HPDE6-E6E7 (cell line): ENCODE data around the gene IL36A.

Experiments used
- DNase-seq: peaks from one replicate; pipeline ENCODE4 v3.0.0; 2011; ENCODE audit warnings: missing footprints; ENCODE audit errors: extremely low spot score

Gene IL36A, protein sequence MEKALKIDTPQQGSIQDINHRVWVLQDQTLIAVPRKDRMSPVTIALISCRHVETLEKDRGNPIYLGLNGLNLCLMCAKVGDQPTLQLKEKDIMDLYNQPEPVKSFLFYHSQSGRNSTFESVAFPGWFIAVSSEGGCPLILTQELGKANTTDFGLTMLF

DNA sequence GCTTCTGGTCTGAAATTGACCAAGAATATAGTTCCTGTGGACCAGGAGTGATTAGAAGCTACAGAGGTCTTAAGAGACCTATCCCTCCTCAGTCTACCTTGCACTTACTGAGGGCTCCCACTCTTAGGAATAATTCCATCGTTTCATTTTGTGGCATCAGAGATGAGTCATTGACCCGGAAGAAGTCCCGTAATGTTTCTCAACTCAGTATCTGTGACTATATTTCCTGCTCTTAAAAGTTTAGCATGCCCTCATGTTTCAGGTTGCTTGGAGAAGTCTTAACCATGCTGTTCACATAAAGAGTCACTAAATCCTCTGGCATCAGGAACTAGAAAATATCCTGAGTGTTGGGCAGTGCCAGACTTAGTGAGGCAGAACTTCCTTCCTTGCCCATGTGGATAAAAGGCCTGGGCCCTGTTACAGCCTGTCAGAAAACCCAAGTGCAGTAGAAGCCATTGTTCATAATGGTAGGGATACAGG, at the start of gene IL36A:
Gene IL36A, plus strand, starts transcription at position 430 of the 480 bp plus-strand sequence. CDS start 413 bp downstream, outside the sequence.
- no peak for DNase-seq

DNA sequence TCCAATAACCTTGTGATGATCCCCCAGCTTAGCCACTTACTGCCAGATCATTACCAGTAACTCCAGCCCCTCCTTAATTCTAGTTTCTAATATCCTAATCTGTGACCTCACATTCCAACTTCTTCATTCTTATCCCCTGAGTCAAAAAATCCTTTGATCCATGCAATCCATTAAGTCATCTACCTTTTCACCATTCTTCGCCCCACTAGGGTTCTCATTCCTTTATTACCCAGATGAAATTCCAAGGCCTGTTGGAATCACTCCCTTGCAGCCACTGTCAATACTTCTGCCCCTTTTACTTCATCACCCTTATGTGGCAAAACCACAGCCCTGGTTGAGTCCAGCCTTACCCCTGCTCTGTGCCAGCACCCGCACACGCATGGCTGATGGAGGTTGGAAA, 47.7 kb upstream of the IL36A start:
- DNase-seq, result no peak

DNA sequence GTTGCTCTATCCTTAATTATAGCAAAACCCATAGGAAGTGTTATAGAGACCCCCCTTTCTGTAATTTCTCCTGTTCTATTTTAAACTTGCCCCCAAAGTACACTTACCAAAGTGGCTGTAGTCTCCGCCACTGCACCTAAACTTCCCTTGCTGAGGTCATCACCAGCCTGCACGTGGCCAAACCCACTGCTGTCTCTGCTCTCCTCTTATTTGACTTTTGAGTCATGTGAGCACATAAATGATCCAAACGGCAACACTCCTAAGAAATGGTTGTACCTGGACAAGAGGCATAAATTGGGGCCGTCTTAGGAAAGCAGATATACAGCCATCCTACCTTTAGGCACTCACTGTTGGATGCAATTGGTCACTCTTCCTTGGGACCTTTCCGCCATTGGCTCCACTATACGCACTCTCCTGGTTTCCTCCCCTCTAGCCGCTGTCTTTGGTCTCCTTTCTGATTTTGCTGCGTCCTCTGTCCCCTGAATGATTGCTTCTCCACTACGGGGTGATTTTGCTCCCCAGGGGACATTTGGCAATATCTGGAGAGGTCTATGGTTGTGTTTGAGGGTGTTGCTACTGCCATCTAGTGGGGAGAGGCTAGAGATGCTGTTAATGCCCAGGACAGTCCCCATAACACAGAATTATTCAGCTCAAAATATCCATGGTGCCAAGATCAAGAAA, 46.7 kb upstream of the IL36A start:
- no peak for DNase-seq

DNA sequence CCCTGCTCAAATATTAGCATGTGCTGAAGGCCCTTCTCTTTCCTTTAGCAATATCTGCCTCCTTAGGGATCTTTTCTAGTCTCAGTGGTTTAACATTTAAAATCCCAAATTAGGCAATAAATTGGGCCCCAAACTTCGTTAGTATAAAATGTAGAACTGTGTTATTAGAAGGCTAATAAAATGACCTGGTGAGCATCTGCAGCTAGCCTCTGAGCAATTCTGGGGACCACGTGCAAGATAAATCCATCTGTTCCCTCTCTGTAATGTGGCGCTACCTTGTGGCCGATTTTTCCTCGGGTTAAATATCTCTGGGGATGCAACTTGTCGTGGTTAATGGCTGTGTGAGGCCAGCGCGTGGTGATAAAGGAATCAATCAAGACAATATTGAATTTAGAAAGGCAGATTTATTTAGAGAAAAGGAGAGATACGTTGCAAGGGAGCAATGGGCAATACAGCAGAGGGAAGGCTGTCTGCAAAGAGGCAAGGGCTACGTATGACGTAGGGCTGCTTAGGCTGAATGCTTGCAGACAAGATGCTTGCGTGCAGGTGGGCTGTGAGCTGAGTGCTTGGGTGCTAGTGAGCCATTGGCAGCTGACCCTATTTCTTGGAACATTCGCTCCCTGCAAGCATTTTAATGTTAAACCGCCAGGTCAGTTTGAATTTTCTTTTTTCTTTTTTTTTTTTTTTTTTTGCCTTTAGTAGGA, 46.0 kb upstream of the IL36A start:
- no peak for DNase-seq

DNA sequence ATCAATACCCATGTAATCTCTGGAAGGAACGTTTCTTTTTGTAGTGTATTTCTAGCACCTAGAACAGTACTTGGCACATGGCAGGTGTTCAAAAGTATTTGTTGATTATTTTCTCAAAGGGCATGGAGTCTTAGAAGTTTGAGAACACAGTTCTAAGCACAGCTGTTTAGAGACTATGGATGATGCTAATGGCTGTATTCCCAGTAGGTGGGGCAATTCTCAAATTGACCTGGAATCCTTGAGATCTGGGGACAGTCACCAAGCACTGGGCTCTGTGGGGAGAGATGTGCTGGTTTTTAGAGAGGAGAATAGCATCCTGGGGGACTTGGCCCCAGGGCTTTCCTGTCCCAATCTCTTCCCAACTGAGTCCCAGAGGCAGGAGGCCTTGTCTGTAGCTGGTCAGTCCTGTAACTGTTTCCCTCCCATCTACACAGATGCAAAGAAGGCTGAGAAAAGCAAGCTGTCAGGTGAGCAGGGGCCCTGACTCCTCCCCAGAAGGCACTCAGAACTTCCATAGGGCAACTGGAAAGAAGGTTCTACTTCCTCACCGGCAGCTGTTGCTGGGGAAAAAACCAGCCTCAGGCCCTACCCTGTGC, 44.9 kb upstream of the IL36A start:
- DNase-seq, result no peak

DNA sequence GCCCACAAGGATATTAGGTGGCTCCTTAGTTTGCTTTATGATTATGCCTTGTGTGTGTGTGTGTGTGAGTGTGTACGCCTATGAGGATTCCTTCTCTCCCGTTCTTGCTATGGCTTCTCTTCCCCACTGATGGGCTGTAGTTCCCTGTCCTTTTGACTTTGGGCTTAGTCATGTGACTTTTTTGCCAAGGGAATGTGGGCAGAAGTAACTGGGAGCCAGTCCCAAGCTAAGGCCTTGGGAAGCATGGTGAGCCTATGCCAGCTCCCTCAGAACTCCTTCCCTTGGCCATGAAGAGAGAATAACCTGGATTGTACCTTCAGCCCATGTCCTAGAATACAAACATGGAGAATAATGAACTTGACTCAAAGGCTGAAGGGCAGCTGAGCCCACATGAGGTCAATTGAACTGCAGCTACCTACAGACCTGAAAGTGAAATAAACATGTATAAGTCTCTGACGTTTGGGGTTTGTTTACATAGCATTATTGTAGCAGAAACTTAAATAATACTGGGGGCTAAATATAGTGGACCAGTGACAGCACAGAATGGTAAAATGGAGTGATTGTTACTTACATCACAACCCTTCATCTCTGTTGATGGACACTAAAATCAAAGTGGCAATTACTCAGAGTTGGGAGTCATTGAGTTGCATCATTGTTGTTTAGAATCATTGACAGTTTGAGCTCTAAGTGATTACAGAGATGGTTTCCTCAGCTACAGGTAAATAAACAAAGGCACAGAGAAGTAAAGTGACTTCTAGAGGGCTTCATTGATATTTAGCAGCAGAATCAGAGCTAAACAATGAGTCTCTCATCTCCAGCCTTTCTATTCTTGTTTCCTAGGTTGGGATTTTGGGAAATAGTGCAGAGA, 42.7 kb upstream of the IL36A start:
- DNase-seq, result no peak

DNA sequence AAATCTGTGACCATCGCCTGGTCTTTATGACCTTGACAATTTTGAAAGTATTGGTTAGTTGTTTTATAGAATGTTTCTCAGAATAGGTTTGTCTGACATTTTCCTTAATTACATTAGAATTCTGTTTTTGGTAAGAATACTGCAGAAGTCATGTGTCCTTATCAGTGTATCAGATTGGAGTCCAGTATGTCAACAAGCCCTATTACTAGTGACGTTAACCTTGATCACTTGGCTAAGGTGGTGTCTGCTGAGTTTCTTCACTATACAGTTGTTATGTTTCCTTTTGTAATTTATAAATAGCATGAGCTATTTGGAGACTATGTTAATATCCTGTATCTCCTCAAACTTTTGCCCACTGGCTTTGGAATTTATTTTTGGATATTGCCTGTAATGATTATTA, 38.2 kb upstream of the IL36A start:
- no peak for DNase-seq

DNA sequence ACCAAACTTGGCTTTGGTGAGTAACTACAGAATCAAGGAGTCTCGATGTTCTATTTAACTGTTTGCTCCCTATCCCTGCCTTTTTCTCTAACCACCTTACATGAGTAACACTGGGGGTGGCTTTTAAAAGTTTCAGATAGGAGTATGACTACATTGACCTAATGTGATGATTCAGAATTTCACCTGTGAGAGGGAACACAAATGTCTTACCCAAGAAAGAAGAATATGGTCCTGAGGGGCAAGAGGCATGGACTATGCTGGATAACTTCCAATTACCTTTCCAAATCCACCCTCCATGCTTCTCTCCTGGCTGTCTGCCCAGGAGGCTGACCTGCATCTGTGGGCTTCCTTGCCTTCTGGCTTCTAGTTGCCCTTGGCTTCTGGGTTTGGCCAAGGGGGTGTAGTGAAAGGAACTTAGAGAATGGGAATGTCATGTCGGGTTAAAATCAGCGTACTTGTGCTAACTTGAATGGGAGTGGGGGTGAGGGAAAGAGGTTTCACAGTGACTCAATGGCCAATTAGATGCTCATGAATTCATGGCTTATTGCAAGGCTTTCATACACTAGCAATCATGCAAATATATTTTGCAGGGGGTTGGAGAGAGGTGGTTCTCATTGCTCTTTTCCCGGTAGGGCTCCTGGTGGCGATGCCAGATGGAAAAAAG, 32.7 kb upstream of the IL36A start:
- DNase-seq, result peak; percentile 54

DNA sequence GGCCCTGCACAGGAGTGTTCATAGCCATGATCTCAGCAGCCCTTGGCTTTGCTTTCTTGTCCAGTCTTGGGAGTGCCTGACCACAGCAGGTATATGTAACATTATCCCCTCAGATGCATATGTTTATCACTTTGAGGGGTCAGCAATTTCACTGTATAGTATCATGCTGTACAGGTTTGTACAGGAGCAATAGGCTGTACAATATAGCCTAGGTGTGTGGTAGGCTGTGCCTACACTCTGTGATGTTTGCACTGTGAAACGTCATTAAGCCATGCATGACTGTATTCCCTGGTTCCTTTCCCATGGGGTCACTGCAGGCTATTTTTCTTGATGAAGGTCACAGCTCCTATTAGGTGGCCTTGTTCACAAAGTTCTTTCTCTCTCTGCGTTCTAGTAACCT, 32.1 kb upstream of the IL36A start:
- no peak for DNase-seq

DNA sequence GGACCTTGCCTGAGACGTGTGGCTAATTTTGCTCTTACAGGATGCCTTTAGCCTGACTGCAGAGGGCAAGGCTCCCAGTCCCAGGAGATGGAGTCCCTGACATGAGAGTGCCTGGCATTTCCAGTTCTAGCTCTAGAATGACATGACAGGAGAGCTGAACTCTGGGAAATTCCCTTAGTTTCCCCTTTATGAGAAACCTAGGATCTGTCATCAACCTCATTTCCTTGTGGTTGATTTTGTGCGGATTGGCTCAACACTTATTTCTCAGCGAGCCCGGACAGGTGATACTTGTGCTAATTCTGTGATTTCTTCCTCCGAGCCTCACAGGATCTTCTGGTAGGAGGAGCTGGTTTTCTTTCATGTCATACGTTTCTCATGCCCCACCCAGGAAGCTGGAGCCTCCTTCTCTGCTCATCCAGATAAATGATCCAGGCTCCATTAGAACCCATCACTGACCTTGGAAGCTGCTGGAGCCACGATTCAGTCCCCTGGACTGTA, 27.7 kb upstream of the IL36A start, which contains the start of gene IL36G:
Gene IL36G, plus strand, starts transcription at position 448 of the 498 bp plus-strand sequence. CDS start 633 bp downstream, outside the sequence.
- DNase-seq, result no peak

DNA sequence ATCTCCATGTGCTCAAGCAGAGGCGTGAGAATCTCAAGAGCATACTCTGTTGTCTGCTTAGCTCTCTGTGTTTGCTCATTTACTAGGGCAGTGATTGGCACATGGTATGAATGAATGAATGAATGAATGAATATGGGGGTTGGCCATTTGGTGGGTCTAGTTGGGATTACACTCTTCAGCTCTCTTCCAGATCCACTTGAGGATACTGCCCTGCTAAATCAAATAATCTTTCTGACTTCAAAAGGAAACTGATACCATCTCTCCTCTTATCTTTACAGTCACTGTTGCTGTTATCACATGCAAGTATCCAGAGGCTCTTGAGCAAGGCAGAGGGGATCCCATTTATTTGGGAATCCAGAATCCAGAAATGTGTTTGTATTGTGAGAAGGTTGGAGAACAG, 25.5 kb upstream of the IL36A start:
- DNase-seq, result no peak

DNA sequence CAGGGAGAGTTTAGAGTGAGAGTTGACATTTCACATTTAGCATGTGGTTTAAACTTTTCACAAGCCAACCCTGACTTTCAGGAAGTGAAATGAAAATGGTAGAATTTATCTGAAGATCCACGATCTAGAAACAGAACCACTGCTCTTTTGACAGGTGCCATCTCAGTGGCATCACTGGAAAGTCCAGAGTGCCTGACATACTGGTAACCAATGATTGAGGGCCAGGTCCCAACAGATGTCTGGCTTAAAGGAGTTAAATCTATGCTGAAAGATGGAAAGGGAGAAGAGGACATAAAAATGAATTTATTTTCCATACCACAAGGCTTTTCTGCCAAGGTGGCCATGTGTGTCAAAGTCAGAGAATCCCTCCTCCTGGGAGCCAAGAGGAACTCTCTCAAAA, 24.7 kb upstream of the IL36A start:
- no peak for DNase-seq

DNA sequence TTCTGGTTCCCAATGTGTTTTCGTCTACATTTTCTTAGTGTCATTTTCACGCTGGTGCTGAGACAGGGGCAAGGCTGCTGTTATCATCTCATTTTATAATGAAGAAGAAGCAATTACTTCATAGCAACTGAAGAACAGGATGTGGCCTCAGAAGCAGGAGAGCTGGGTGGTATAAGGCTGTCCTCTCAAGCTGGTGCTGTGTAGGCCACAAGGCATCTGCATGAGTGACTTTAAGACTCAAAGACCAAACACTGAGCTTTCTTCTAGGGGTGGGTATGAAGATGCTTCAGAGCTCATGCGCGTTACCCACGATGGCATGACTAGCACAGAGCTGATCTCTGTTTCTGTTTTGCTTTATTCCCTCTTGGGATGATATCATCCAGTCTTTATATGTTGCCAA, 20.2 kb upstream of the IL36A start:
- DNase-seq, result no peak

DNA sequence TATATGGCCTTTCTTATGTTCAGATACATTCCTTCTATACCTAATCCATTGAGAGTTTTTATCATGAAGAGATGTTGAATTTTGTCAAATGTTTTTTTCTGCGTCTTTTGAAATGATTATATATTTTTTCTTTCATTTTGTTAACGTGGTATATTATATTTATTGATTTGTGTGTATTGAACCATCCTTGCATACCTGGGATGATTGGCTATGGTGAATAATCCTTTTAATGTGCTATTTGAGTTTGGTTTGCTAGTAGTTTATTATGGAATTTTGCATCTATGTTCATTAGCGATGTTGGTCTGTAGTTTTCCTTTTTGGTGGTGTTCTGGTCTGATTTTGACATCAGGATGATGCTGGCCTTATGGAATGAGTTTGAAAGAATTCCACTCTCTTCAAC, 15.6 kb upstream of the IL36A start:
- no peak for DNase-seq

DNA sequence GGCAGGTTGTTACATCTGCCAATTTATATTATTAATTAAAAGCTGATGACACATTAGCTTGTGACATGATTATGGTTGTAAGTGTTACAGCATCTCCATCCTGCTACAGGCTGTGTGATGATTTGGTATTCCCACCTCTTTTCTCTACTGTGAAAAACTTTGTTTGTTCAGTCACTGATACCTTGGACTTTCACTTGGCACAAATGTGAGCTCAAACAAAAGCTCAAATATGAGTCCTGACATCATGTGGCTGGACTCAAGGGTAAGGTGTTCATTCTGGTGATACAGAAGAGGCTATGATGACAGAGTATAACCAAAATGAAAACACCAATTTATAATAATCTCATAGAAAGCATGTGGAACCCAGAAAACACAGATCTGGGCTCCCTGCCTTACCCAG, 11.4 kb upstream of the IL36A start:
- no peak for DNase-seq

DNA sequence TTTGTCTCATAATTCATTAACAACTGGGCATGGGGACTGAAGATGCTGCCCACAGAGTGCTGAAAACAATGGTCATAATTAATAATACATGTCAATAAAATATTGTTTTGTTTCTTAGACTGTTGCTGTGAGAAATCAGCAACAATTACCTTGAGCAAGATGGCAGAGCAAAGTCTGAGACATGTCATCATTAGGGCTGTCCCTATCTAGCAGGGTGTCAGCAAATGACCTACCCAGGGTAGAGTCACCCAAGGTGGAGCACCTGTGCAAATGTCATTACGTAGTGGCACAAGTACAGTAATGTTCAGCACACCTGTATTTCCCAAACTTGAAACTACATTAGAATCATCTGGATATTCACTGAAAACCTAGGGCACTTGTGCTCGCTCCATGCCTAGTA, 10.6 kb upstream of the IL36A start:
- no peak for DNase-seq

DNA sequence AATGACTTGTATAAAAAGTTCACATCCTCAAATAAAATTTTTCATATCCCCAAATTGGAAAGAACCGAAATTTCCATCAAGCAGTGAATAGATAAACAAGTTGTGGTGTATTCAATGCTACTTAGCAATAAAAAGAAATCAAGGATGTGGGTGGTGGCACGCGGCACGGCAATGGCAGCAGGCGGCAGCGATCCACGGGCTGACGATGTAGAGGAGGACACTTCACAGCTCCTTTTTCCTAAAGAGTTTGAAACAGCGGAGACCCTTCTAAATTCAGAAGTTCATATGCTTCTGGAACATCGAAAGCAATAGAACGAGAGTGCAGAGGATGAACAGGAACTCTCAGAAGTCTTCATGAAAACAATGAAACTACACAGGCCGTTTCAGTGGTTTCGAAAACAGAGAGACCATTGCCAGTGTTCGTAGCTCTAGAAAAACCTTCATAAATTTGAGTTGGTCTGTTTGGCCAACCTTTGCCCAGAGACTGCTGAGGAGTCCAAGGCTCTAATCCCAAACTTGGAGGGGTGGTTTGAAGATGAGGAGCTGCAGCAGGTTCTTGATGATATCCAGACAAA, 9.8 kb upstream of the IL36A start:
- no peak for DNase-seq

DNA sequence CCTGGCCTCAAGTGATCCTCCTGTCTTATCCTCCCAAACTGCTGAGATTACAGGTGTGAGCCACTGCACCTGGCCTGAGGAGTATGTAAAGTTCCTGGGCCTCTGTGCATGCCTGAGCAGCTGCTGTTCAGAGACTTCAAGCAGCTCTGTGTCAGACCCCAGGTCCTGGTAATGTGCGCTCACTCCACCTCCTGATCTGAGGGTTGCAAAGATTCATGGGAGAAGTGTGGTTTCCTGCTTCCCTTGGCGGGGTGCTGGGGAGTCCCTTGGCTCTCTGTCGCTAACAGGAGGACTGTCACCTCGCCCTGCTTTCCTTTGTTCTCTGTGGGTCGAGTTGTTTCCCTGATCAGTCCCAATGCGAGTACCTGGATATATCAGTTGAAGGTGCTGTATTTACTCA, 8.6 kb upstream of the IL36A start:
- DNase-seq, result no peak

DNA sequence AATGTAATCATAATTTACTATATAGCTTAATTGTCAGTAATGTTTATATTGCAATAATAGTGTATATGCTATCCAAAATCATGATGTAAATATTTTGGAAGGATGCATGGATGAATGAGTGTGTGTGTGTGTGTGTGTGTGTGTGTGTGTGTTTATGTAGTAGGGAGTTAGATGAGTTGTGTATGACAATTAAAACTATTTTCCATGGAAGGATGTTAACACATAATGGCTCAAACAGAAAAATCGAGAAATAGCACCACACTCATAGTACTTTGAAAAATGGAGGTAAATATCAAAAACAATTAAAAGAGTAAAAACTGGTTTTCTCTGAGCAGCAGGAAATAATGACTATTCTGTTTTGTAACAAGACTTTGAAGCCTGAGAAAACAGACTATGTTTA, 8.1 kb upstream of the IL36A start:
- no peak for DNase-seq

DNA sequence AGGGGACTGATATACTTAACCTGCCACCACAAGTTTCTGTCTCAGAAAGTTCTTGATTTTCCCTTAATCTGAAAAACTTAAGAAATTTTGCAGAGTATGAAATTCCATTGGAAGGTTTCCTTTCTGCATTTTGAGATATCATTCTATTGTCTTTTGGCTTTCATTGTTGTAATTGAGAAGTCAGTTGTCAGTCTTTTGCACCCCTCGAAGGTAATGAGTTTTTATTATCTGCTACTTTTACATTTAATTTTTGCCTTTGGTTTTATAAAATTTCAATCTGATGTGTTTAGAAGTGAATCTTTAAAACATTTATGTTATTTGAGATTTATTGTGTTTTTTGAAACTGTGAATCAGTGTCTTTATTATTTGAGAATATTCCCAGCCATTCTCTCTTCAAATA, 4.8 kb upstream of the IL36A start:
- no peak for DNase-seq

DNA sequence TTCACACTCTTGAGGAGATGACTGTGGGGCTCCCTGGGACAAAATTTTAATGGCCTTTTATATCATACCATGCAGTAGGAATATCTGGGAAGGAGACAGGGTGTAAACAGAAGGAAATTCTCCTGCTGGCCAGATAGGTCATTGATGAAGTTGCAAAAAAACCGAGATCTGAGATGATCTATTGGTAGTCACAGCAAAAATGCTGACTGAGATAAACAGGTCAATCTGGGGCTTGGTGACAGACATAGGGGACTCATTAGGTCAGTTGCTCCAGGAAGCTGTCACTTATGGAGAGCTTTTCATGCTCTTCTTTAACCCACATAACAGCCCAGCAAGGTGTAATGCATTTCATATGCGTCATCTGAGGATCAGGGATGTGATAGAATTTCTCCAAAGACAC, 2.6 kb upstream of the IL36A start:
- no peak for DNase-seq
